Keratinocyte (primary cell): ENCODE data around the gene ACBD4. TPM values are rescaled to one million over a fixed set of nuclear protein-coding genes. Genes with fewer than 3 reads are reported as not detected.

Experiments used
- DNase-seq: peaks from one replicate; pipeline ENCODE4 v3.0.0-alpha.2; 2011; ENCODE audit warnings: low read depth, missing footprints, low spot score
- FAIRE-seq: peaks from 2 replicates; lab custom pipeline; 2011; peaks lifted over from hg19 to GRCh38; lab: Jason Lieb, UNC
- H2AFZ ChIP-seq: 2 replicates; pipeline ENCODE4 v1.6.0; 2012; ENCODE audit warnings: low read length, control low read depth, inconsistent platforms; ENCODE audit not compliant: control insufficient read depth
- H3K27ac ChIP-seq: 2 replicates; pipeline ENCODE4 v1.5.1; 2011; ENCODE audit warnings: low read length; ENCODE audit not compliant: control insufficient read depth, insufficient read depth
- H3K27me3 ChIP-seq: 3 replicates; pipeline ENCODE4 v1.6.0; 2011; ENCODE audit warnings: low read length; ENCODE audit not compliant: control insufficient read depth, insufficient read depth; ENCODE audit errors: extremely low read depth
- H3K36me3 ChIP-seq, 2 experiments: 2 replicates in 1 of 2; 3 replicates in 1 of 2; pipeline ENCODE4 v1.5.1; 2011; ENCODE audit warnings: low read length in 2 of 2, mild to moderate bottlenecking in 1 of 2; ENCODE audit not compliant: control insufficient read depth in 2 of 2, insufficient read depth in 2 of 2; ENCODE audit errors: extremely low read depth in 1 of 2
- H3K4me1 ChIP-seq: 3 replicates; pipeline ENCODE4 v1.5.1; 2011; ENCODE audit warnings: low read length; ENCODE audit not compliant: control insufficient read depth, insufficient read depth; ENCODE audit errors: extremely low read depth
- H3K4me2 ChIP-seq: 3 replicates; pipeline ENCODE4 v1.6.0; 2011; ENCODE audit warnings: low read depth, low read length; ENCODE audit not compliant: control insufficient read depth, insufficient read depth; ENCODE audit errors: extremely low read depth
- H3K4me3 ChIP-seq, 3 experiments: fragments of 200-600 bp in 1 of 3; sonication (generic) in 1 of 3; 2 replicates in 2 of 3; 3 replicates in 1 of 3; pipeline ENCODE4 v1.5.1; 2011 to 2016; ENCODE audit warnings: low read length in 3 of 3, mild to moderate bottlenecking in 3 of 3, control low read depth in 2 of 3, inconsistent platforms in 1 of 3, low read depth in 1 of 3, mixed read lengths in 1 of 3, mixed run types in 1 of 3, moderate library complexity in 1 of 3; ENCODE audit not compliant: control insufficient read depth in 2 of 3, insufficient read depth in 2 of 3; ENCODE audit errors: extremely low read depth in 1 of 3
- H3K79me2 ChIP-seq: 2 replicates; pipeline ENCODE4 v1.6.0; 2012; ENCODE audit warnings: low read length; ENCODE audit not compliant: control insufficient read depth, insufficient read depth
- H3K9ac ChIP-seq: 3 replicates; pipeline ENCODE4 v1.6.0; 2011; ENCODE audit warnings: low read length; ENCODE audit not compliant: control insufficient read depth, insufficient read depth; ENCODE audit errors: extremely low read depth
- H3K9me1 ChIP-seq: 3 replicates; pipeline ENCODE4 v1.6.0; 2011; ENCODE audit warnings: low read length; ENCODE audit not compliant: control insufficient read depth, insufficient read depth; ENCODE audit errors: extremely low read depth
- H3K9me3 ChIP-seq: 2 replicates; pipeline ENCODE4 v1.5.1; 2012; ENCODE audit warnings: low read depth, low read length; ENCODE audit not compliant: control insufficient read depth
- H4K20me1 ChIP-seq: 3 replicates; pipeline ENCODE4 v1.6.0; 2011; ENCODE audit warnings: low read length; ENCODE audit not compliant: control insufficient read depth, insufficient read depth; ENCODE audit errors: extremely low read depth
- CTCF ChIP-seq, 3 experiments: IDR thresholded peaks in 1 of 3; conservative IDR thresholded peaks in 1 of 3; optimal IDR thresholded peaks in 1 of 3; 2 replicates in 2 of 3; 3 replicates in 1 of 3; pipeline versions ENCODE3 to v1.5.1; 2011; ENCODE audit warnings: low read length in 3 of 3, mild to moderate bottlenecking in 3 of 3, moderate library complexity in 2 of 3, control low read depth in 1 of 3, inconsistent platforms in 1 of 3; ENCODE audit not compliant: insufficient read depth in 2 of 3; ENCODE audit errors: extremely low read depth in 1 of 3
- EZH2 ChIP-seq: IDR thresholded peaks from one replicate; pipeline ENCODE4 v1.6.1; 2012; ENCODE audit warnings: inconsistent platforms, mild to moderate bottlenecking, low read length, moderate library complexity
- dilution Hi-C: fragments of 300-500 bp; cut with MboI; formaldehyde crosslinking; loops from one replicate; pipeline ENCODE4 v1.7.0; 2020; ENCODE audit warnings: low sequenced_read_pairs; ENCODE audit not compliant: extremely low pct_ligation_motif_present
- polyA plus RNA-seq, 5 experiments: library from polyadenylated mRNA; depleted of rRNA in 3 of 5; stranded (reverse) in 3 of 5; stranded (forward) in 1 of 5; unstranded in 1 of 5; fragments of >200 nt; gene quantifications; 1 replicate in 1 of 5; 2 replicates in 3 of 5; 3 replicates in 1 of 5; pipeline versions ENCODE4 v1.2.1 to v1.2.3, GENCODE V29; 2011 to 2012; ENCODE audit warnings: missing spikeins in 2 of 5, low read depth in 1 of 5, low replicate concordance in 1 of 5

ACBD4 gene
- polyA plus RNA-seq, 1 donor (not counting 4 experiments of a cell fraction or from before 2014, with no cell fraction given): 2.6 TPM

DNA sequence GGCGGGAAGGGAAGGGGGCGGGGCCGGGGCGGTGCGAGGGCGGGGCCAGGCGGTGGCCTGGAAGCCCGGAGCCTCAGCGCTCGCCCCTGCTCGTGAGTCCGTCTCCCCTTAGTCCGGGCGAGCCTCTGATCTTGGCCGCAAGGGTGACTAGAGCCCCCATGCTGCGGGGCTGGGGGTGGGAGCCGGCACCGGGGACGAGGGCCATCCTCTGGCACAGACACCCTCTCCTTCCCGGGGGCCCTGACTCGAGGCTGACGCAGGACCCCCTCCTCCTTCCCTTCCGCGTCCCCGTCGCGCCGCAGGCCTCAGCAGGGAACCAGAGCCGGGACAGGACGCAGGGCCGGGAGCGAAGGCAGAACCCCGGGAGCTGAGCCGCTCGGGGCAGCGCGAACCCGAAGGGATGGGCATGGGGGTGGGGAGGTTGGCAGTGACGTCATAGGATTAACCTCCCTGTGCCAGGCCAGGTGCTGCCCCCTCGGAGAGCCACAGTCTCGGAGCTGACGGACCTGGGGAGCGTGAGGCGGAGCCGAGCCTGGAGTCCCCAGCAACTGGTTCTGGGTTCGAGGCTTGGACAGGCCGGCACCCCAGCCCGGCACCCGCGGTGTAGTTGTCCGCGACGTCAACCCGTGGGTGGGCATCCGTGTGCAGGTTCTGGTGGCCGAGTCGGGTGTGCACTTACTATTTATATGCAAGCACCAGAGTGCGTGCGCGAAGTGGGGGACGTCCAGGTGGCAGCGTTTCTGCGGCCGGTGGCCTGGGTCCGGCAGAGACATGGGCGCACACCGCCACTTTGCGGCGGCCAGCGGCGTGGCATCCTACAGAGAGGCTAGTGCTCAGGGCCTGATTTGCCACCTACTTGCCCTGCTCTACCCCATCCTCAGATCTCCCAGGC is 2.7 kb upstream of the ACBD4 start:
- dilution Hi-C loops: no loop called here
- FAIRE-seq: peak; percentile 59
- H3K4me1 ChIP-seq: peaks cover 39% of the 10 kb centered on the region
- H3K27me3 ChIP-seq: no peaks in the 10 kb centered on the region
- peak overlapping the region; percentile 77 to 90 (median 79) for H3K4me3 ChIP-seq
- H3K9ac ChIP-seq: peak overlapping the region; percentile 81
- no peaks in the 10 kb centered on the region for H4K20me1 ChIP-seq
- H3K9me3 ChIP-seq: no peaks in the 10 kb centered on the region
- H3K79me2 ChIP-seq: peaks cover 33% of the 10 kb centered on the region
- no peaks in the 10 kb centered on the region for H3K9me1 ChIP-seq
- DNase-seq: no peak
- H3K4me2 ChIP-seq: peak overlapping the region; percentile 94
- H2AFZ ChIP-seq: peak overlapping the region; percentile 87
- no peaks in the 10 kb centered on the region for H3K36me3 ChIP-seq
- TF ChIP-seq EZH2: no peak
- TF ChIP-seq CTCF (optimal IDR thresholded peaks at IDR 0.05 in 1 of 3, IDR thresholded peaks at IDR 0.05 in 1 of 3, conservative IDR thresholded peaks at IDR 0.05 in 1 of 3; ENCODE audit: extremely low read depth in 1 of 3, insufficient read depth in 2 of 3, low read length in 3 of 3): peak; percentile 84 to 99 (median 94)
- peak overlapping the region; percentile 72 for H3K27ac ChIP-seq

DNA sequence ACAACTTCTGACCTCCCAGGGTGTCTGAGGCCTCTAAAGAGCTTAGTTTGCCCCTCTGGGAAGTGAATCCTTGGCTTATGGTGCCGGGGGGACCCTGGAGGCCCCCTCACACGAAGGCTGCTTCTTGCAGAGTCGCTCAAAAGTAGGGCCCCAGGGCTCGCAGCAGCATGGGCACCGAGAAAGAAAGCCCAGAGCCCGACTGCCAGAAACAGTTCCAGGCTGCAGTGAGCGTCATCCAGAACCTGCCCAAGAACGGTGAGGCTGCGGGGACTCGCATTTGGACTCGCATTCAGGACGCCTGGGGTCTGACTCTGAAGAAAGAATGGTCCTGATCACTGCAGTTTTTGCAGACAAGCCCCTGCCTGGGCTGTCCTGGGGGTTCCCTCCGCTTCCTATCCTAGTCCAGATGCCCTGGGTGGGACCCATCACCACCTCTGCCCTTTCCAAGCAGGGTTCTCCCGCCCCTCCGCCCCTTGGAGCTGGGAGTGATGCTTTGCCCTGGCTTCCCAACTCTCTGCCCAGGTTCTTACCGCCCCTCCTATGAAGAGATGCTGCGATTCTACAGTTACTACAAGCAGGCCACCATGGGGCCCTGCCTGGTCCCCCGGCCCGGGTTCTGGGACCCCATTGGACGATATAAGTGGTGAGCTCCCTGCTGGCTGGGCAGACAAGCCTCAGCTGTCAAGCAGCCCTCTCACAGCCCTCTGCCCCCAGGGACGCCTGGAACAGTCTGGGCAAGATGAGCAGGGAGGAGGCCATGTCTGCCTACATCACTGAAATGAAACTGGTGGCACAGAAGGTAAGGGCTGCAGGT is 698 bp downstream of the ACBD4 start:
- Histone ChIP-seq H3K36me3 (no peaks in the 10 kb centered on the region), H3K4me2 (peak overlapping the region; percentile 92), H3K9me3 (no peaks in the 10 kb centered on the region), H2AFZ (peak overlapping the region; percentile 79), H4K20me1 (no peaks in the 10 kb centered on the region), H3K4me1 (peaks cover 18% of the 10 kb centered on the region), H3K27ac (peak overlapping the region; percentile 37), H3K79me2 (peaks cover 9% of the 10 kb centered on the region), H3K9me1 (no peaks in the 10 kb centered on the region), H3K9ac (peak overlapping the region; percentile 55), H3K27me3 (no peaks in the 10 kb centered on the region), H3K4me3 (peak overlapping the region; percentile 50 to 78 (median 76))
- DNase-seq: no peak
- no peak for TF ChIP-seq EZH2
- TF ChIP-seq CTCF (optimal IDR thresholded peaks at IDR 0.05 in 1 of 3, IDR thresholded peaks at IDR 0.05 in 1 of 3, conservative IDR thresholded peaks at IDR 0.05 in 1 of 3; ENCODE audit: extremely low read depth in 1 of 3, insufficient read depth in 2 of 3, low read length in 3 of 3): no peak
- no peak for FAIRE-seq
- dilution Hi-C loops: no loop called here
